NOMO-1 treated with DMSO at 0.1 percent for 48 hours (cell line): ENCODE measurements around the gene GOLGA6L22.
"Not testable (repeated sequence)": the region's sequence is repeated elsewhere in the genome, so short reads cannot be mapped to it uniquely, and the experiment has no call there.

ENCODE experiments used
- DNase-seq: peaks from one replicate; lab custom pipeline; 2025; ENCODE audit not compliant: unreplicated experiment; lab: John Stamatoyannopoulos, UW

The GOLGA6L22 gene

GRCh38 chr15:22458603-22459002 lies at the start of gene GOLGA6L22:
Gene GOLGA6L22, plus strand, starts transcription at chr15:22458903. Its CDS starts 91 bp downstream, at chr15:22458994.
- not testable (repeated sequence) for DNase-seq

GRCh38 chr15:22417288-22417687 lies 41.4 kb upstream of the GOLGA6L22 start:
- DNase-seq: not testable (repeated sequence)

- not testable (repeated sequence) for DNase-seq
Measured at GRCh38 chr15:22417795-22418194, 40.9 kb upstream of the GOLGA6L22 start.

- DNase-seq: not testable (repeated sequence)
Measured at GRCh38 chr15:22418212-22418611, 40.5 kb upstream of the GOLGA6L22 start.

- not testable (repeated sequence) for DNase-seq
Measured at GRCh38 chr15:22418666-22419065, 40.0 kb upstream of the GOLGA6L22 start.

GRCh38 chr15:22420340-22420739 lies 38.4 kb upstream of the GOLGA6L22 start:
- DNase-seq: not testable (repeated sequence)

GRCh38 chr15:22429426-22429825 lies 29.3 kb upstream of the GOLGA6L22 start:
- DNase-seq: not testable (repeated sequence)

- DNase-seq: not testable (repeated sequence)
Measured at GRCh38 chr15:22431687-22432086, 27.0 kb upstream of the GOLGA6L22 start.

GRCh38 chr15:22494490-22495113 lies 35.9 kb downstream of the GOLGA6L22 start:
- DNase-seq: not testable (repeated sequence)

GRCh38 chr15:22497200-22497599 lies 38.5 kb downstream of the GOLGA6L22 start:
- DNase-seq: not testable (repeated sequence)

GRCh38 chr15:22498220-22498925 lies 39.7 kb downstream of the GOLGA6L22 start:
- DNase-seq: not testable (repeated sequence)

GRCh38 chr15:22502272-22502671 lies 43.6 kb downstream of the GOLGA6L22 start:
- DNase-seq: not testable (repeated sequence)

- not testable (repeated sequence) for DNase-seq
Measured at GRCh38 chr15:22506959-22507358, 48.3 kb downstream of the GOLGA6L22 start.

- DNase-seq: not testable (repeated sequence)
Measured at GRCh38 chr15:22516140-22516539, 57.4 kb downstream of the GOLGA6L22 start.
